GM12878 (cell line): ENCODE measurements around the gene FGGY.

Experiments used
- BCL11A ChIP-seq: IDR thresholded peaks from 2 replicates; pipeline ENCODE4 v1.6.1; 2011; ENCODE audit warnings: low read depth, low read length
- EP300 ChIP-seq, 2 experiments: fragments of 150-350 bp in 1 of 2; IDR thresholded peaks; 2 replicates each; pipeline ENCODE4 v1.6.1; 2011 to 2012; ENCODE audit warnings: low read depth in 2 of 2, low read length in 2 of 2, borderline replicate concordance in 1 of 2, improper control_type of control experiment in 1 of 2, inconsistent platforms in 1 of 2; ENCODE audit not compliant: control insufficient read depth in 1 of 2
- EZH2 ChIP-seq: IDR thresholded peaks from 2 replicates; pipeline ENCODE4 v1.6.1; 2012; ENCODE audit warnings: low read depth, mild to moderate bottlenecking, control low read depth, inconsistent platforms, low read length, borderline replicate concordance; ENCODE audit not compliant: control insufficient read depth
- NR2C2 ChIP-seq: IDR thresholded peaks from 2 replicates; pipeline ENCODE4 v1.6.1; 2011; ENCODE audit warnings: borderline replicate concordance, low read depth; ENCODE audit not compliant: control insufficient read depth, insufficient read length
- POLR2A ChIP-seq: IDR thresholded peaks from 2 replicates; pipeline ENCODE4 v1.6.1; 2011; ENCODE audit warnings: low read depth, mild to moderate bottlenecking, low read length
- POLR2AphosphoS5 ChIP-seq: IDR thresholded peaks from 2 replicates; pipeline ENCODE4 v1.6.1; 2011; ENCODE audit warnings: mild to moderate bottlenecking, low read length, inconsistent platforms
- SMC3 ChIP-seq: IDR thresholded peaks from 2 replicates; pipeline ENCODE4 v1.6.1; 2011; ENCODE audit warnings: low read length, improper control_type of control experiment, borderline replicate concordance
- SP1 ChIP-seq: IDR thresholded peaks from one replicate; pipeline ENCODE4 v1.6.1; 2011; ENCODE audit warnings: low read depth, low read length
- TCF3 ChIP-seq: IDR thresholded peaks from 2 replicates; pipeline ENCODE4 v1.6.1; 2012; ENCODE audit warnings: low read depth, mild to moderate bottlenecking, low read length, borderline replicate concordance; ENCODE audit not compliant: insufficient read depth
- YY1 ChIP-seq: IDR thresholded peaks from 2 replicates; pipeline ENCODE4 v1.6.1; 2011; ENCODE audit warnings: low read depth, mild to moderate bottlenecking, low read length
- ZNF274 ChIP-seq: IDR thresholded peaks from one replicate; pipeline ENCODE4 v1.8.0; 2011; ENCODE audit not compliant: insufficient read length, insufficient read depth
- TF ChIP-seq, protein P1 (sequence below), 3 experiments: IDR thresholded peaks in 2 of 3; conservative IDR thresholded peaks in 1 of 3; 2 replicates each; pipeline ENCODE4 v1.5.1; 2011; ENCODE audit warnings: low read depth in 3 of 3, low read length in 3 of 3, mild to moderate bottlenecking in 3 of 3, control low read depth in 2 of 3, moderate library complexity in 2 of 3, inconsistent platforms in 1 of 3, mixed read lengths in 1 of 3; ENCODE audit not compliant: control insufficient read depth in 2 of 3, insufficient read depth in 1 of 3; ENCODE audit errors: extremely low read depth in 1 of 3

DNA sequence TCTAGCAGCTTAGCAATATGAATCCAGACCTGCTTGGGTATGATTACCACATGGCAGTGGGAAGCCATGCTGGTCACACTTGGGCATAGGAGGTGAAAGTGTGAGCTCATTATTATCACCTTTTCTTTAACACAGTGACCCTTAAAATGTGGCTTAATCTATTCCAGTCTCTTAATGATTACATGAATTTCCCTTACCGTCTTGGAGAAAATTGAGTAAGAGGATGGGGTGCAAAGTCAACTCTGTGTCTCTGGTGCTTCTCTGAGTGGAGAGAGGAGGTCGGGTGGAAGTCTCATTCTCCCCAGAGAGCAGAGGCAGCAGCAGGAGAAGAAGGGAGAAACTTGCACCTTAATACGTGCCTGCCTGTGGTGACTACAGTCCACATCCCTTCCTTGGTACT, 91.3 kb downstream of the FGGY start:
- TF ChIP-seq, protein P1, sequence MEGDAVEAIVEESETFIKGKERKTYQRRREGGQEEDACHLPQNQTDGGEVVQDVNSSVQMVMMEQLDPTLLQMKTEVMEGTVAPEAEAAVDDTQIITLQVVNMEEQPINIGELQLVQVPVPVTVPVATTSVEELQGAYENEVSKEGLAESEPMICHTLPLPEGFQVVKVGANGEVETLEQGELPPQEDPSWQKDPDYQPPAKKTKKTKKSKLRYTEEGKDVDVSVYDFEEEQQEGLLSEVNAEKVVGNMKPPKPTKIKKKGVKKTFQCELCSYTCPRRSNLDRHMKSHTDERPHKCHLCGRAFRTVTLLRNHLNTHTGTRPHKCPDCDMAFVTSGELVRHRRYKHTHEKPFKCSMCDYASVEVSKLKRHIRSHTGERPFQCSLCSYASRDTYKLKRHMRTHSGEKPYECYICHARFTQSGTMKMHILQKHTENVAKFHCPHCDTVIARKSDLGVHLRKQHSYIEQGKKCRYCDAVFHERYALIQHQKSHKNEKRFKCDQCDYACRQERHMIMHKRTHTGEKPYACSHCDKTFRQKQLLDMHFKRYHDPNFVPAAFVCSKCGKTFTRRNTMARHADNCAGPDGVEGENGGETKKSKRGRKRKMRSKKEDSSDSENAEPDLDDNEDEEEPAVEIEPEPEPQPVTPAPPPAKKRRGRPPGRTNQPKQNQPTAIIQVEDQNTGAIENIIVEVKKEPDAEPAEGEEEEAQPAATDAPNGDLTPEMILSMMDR (IDR thresholded peaks at IDR 0.05 in 2 of 3, conservative IDR thresholded peaks at IDR 0.05 in 1 of 3; ENCODE audit: control insufficient read depth in 2 of 3, extremely low read depth in 1 of 3, insufficient read depth in 1 of 3, low read depth in 3 of 3, low read length in 3 of 3), result no peak
- no peak for TF ChIP-seq SP1
- TF ChIP-seq POLR2AphosphoS5, result no peak
- no peak for TF ChIP-seq NR2C2
- no peak for TF ChIP-seq ZNF274
- TF ChIP-seq TCF3, result no peak
- no peak for TF ChIP-seq POLR2A
- TF ChIP-seq EZH2, result no peak
- TF ChIP-seq BCL11A, result no peak
- TF ChIP-seq SMC3, result no peak
- TF ChIP-seq YY1, result no peak
- no peak for TF ChIP-seq EP300 (IDR thresholded peaks at IDR 0.05; ENCODE audit: borderline replicate concordance in 1 of 2, control insufficient read depth in 1 of 2, low read depth in 2 of 2, low read length in 2 of 2)
